Stimulated activated naive CD8-positive, alpha-beta T cell treated with anti-CD3 and anti-CD28 coated beads, Interleukin-15, amount 100 ng/mL, for 72 hours (primary cell): ENCODE results near the gene MALT1.
A peak's percentile ranks its signal among the peaks of the same experiment; 100 is the strongest.

Experiments used
- ATAC-seq: fragments of 150-1000 bp; cut with Tn5 transposase; 2 replicates; pipeline ENCODE4 v1.10.0; 2021; ENCODE audit warnings: mild to moderate bottlenecking, moderate library complexity
- DNase-seq, 2 donors: peaks; one replicate each; pipeline ENCODE4 v3.0.0; 2021 to 2022
- H3K27ac Mint-ChIP-seq, 2 donors: one replicate each; pipeline ENCODE4 v1.8.0; 2022; ENCODE audit warnings: mild to moderate bottlenecking in 2 of 2, mixed read lengths in 2 of 2, moderate library complexity in 2 of 2
- H3K27me3 Mint-ChIP-seq: one replicate; pipeline ENCODE4 v1.8.0; 2022; ENCODE audit warnings: mixed read lengths
- H3K4me1 Mint-ChIP-seq: one replicate; pipeline ENCODE4 v1.8.0; 2022; ENCODE audit warnings: mild to moderate bottlenecking, mixed read lengths
- H3K4me3 Mint-ChIP-seq, 2 donors: one replicate each; pipeline ENCODE4 v1.8.0; 2022; ENCODE audit warnings: mild to moderate bottlenecking in 2 of 2, mixed read lengths in 2 of 2, moderate library complexity in 1 of 2
- H3K9me3 Mint-ChIP-seq, 2 donors: one replicate each; pipeline ENCODE4 v1.8.0; 2022; ENCODE audit warnings: mixed read lengths in 2 of 2

The MALT1 gene

GRCh38 chr18:58694720-58695468 lies 23.6 kb downstream of the MALT1 start:
- peaks cover 5 to 11% of the 10 kb centered on the region in 2 donors for H3K9me3 Mint-ChIP-seq
- peak overlapping the region; percentile 74 to 94 for H3K27ac Mint-ChIP-seq
- DNase-seq (no peak), ATAC-seq (no peak)
- H3K4me3 Mint-ChIP-seq: peak overlapping the region; percentile 73
- H3K27me3 Mint-ChIP-seq: no peaks in the 10 kb centered on the region
- H3K4me1 Mint-ChIP-seq: peaks cover 63% of the 10 kb centered on the region

- H3K4me3 Mint-ChIP-seq: peak overlapping the region; percentile 73
- ATAC-seq (peak; percentile 92), DNase-seq (peak; percentile 33 to 58)
- peaks cover 54% of the 10 kb centered on the region for H3K4me1 Mint-ChIP-seq
- H3K27ac Mint-ChIP-seq: peak overlapping the region; percentile 74 to 94
- no peaks in the 10 kb centered on the region for H3K27me3 Mint-ChIP-seq
- peaks cover 0 to 7% of the 10 kb centered on the region in 2 donors for H3K9me3 Mint-ChIP-seq
Measured at GRCh38 chr18:58695772-58696171, 24.5 kb downstream of the MALT1 start.

- peaks cover 52% of the 10 kb centered on the region for H3K4me1 Mint-ChIP-seq
- H3K27ac Mint-ChIP-seq: peak overlapping the region; percentile 90 to 96
- peak overlapping the region in 1 of 2 donors; percentile 89 for H3K4me3 Mint-ChIP-seq
- ATAC-seq (peak; percentile 61), DNase-seq (no peak)
- peaks cover 0 to 7% of the 10 kb centered on the region in 2 donors for H3K9me3 Mint-ChIP-seq
- H3K27me3 Mint-ChIP-seq: no peaks in the 10 kb centered on the region
Measured at GRCh38 chr18:58697146-58697545, 25.9 kb downstream of the MALT1 start.

DNA sequence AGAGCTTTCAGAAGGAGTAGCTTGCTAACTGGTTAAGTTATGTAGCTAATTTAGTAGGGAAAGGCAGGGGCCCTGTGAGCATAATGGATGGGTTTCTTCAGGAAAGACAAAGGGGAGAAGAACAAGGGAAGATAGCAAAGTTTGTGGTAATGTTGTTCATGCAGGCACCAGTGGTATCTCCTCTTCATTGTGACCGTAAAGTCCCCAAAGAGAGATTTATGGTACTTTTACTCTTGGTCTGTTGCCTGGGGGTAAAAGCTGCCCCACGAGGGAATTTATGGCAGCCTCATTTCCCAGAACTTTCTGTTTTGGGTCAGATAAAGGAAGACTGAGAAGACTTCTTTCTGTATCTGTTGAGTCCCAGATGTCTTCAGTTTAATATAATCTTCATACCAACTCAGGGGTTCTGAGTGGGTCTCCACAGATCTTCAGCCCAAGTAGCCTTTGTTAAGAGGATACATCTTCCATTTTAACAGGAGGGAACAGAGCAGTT lies 27.5 kb downstream of the MALT1 start:
- no peak for DNase-seq
- ATAC-seq: no peak
- Mint-ChIP-seq H3K9me3 (peaks cover 0 to 7% of the 10 kb centered on the region in 2 donors), H3K4me3 (no peak overlapping the region), H3K27me3 (no peaks in the 10 kb centered on the region), H3K27ac (no peak overlapping the region), H3K4me1 (peaks cover 36% of the 10 kb centered on the region)

DNA sequence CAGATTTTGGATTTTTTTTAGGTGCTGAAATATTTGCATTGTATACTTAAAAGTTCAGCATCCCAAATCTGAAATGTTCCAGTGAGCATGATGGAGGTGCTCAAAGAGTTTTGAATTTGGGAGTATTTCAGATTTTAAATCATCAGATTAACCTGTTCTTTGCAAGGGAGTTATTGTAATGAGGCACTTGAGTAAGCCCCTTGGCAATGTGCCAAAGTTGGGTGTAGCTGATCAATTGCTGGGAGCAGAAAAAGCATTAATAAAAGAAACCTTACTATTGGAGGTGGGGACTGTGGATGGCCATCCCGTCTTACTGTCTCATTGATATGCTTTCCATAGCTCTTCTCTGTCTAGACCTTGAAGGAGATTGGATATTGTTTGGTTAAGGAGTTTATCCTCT lies 28.3 kb downstream of the MALT1 start:
- Mint-ChIP-seq H3K27ac (no peak overlapping the region), H3K4me1 (peaks cover 28% of the 10 kb centered on the region), H3K27me3 (no peaks in the 10 kb centered on the region), H3K9me3 (peaks cover 0 to 7% of the 10 kb centered on the region in 2 donors), H3K4me3 (no peak overlapping the region)
- no peak for DNase-seq
- ATAC-seq: no peak

DNA sequence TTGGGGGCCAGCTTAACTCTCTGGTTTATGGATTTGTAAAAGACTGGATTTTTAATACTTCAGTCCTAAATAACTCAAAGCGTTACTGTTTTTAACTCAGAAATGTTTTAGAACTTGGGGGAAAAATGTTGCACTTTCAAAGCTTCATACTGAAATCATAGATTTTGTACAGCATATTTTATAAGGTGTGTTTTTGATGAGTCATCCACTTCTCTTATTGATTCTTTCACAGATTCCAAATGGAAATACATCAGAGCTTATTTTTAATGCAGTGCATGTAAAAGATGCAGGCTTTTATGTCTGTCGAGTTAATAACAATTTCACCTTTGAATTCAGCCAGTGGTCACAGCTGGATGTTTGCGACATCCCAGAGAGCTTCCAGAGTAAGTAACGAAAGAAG lies 28.9 kb downstream of the MALT1 start:
- H3K27me3 Mint-ChIP-seq: no peaks in the 10 kb centered on the region
- H3K27ac Mint-ChIP-seq: no peak overlapping the region
- ATAC-seq: no peak

DNA sequence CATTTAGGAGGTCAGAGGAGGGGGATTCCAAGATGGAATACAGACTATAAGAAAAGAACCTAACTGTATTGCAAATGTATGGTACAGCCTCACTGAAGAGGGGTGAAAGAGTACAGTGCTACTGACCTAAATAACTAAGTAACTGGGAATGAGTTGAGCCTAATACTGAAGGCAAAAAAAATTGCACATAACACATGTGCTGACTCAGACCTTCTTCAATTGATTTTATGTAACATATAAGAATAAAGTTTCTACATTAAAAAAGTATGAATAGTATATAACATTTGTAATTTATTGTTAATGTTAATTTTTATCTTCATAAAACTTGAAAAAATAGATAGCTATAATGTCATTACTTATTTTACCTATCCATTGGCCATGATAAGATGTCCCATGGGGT lies 41.7 kb downstream of the MALT1 start:
- peaks cover 56% of the 10 kb centered on the region for H3K4me1 Mint-ChIP-seq
- no peak for ATAC-seq
- no peaks in the 10 kb centered on the region for H3K27me3 Mint-ChIP-seq
- no peak overlapping the region for H3K27ac Mint-ChIP-seq
- no peaks in the 10 kb centered on the region for H3K9me3 Mint-ChIP-seq
- DNase-seq: no peak
- no peak overlapping the region for H3K4me3 Mint-ChIP-seq

More for the DNA sequence above, 28.9 kb downstream of the MALT1 start:
- H3K4me1 Mint-ChIP-seq: peaks cover 21% of the 10 kb centered on the region
- no peak overlapping the region for H3K4me3 Mint-ChIP-seq
- H3K9me3 Mint-ChIP-seq: peaks cover 0 to 2% of the 10 kb centered on the region in 2 donors
- DNase-seq: no peak

- peaks cover 68% of the 10 kb centered on the region for H3K4me1 Mint-ChIP-seq
- DNase-seq (no peak), ATAC-seq (peak; percentile 91)
- peak overlapping the region; percentile 86 to 95 for H3K27ac Mint-ChIP-seq
- peak overlapping the region; percentile 64 to 78 for H3K4me3 Mint-ChIP-seq
- H3K27me3 Mint-ChIP-seq: no peaks in the 10 kb centered on the region
- H3K9me3 Mint-ChIP-seq: no peaks in the 10 kb centered on the region
Measured at GRCh38 chr18:58714259-58714658, 43.0 kb downstream of the MALT1 start.

DNA sequence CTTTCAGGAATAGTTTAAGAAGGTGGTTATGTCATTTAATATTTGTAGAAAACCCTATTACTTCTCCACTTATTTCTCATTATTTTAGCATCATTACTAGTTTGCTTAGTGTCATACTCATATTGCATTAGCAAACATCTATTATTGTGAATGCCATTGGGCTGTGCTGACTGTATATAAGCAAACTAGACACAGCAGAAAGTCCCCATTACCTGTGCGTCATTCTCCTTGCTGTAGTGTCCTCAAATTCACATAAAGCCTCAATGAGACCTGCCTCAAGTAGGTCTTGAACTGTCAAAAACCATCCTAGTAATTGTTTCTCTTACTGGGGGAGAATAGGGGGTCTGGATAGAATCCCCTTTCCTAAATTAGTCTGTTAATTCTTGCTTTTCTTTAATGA lies 43.6 kb downstream of the MALT1 start:
- Mint-ChIP-seq H3K27me3 (no peaks in the 10 kb centered on the region), H3K4me1 (peaks cover 68% of the 10 kb centered on the region), H3K27ac (peak overlapping the region; percentile 86 to 95), H3K4me3 (peak overlapping the region; percentile 1 to 78), H3K9me3 (no peaks in the 10 kb centered on the region)
- DNase-seq (no peak), ATAC-seq (peak; percentile 61)

DNA sequence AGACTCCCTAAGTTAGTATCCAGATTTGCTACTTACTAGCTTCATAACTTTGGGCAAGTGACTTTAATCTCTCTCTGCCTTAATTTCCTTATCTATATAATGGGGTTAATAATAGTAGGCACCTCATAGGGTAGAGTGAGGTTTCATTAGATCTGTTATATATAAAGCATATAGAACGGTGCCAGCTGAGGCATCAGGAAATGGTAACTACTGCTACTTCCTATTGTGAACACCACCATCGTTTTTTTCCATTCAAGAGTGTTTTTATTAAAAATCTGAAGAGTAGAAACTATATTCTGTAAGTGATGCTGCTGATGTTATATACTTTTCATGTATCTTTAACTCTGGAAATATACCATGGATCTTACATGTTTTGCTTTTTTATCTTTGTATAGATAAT lies 44.3 kb downstream of the MALT1 start:
- no peaks in the 10 kb centered on the region for H3K9me3 Mint-ChIP-seq
- peaks cover 74% of the 10 kb centered on the region for H3K4me1 Mint-ChIP-seq
- H3K27ac Mint-ChIP-seq: peak overlapping the region; percentile 42 to 86
- DNase-seq (no peak), ATAC-seq (no peak)
- H3K4me3 Mint-ChIP-seq: peak overlapping the region; percentile 22 to 50
- no peaks in the 10 kb centered on the region for H3K27me3 Mint-ChIP-seq

DNA sequence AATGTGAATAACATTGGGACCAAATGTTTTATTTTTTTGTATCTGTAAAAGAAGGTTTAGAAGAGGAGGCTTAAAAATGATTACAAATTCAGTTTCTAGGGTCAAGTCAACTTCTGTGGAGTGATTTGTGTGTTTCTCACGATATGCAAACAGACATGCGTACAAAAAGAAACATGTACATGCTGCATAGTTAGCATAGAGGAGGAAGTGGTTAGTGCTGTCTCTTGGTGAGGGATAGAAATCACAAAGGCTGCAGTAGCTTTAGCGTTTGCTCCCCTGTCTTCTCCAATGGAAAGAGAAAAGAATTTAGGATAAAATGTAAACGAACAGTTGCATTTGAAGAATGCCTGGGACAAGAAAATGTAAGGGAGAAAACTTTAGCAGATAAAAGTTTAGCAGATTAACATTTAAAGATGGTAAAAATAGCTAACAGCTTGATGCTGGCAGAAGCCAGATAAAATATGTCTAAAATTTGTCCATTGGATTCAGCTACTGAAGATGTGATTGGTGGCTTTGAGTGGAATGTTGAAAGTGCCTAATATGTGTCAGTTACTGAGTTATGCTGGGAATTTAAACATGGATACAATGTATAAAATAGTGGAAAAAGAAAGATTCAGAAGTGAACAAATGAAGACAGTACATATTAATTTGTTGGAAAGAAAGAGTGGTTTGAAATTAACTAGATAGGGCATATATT lies 44.9 kb downstream of the MALT1 start:
- Mint-ChIP-seq H3K4me1 (peaks cover 78% of the 10 kb centered on the region), H3K4me3 (peak overlapping the region; percentile 50 to 61), H3K27me3 (no peaks in the 10 kb centered on the region), H3K27ac (peak overlapping the region; percentile 42 to 86), H3K9me3 (no peaks in the 10 kb centered on the region)
- DNase-seq (no peak), ATAC-seq (peak; percentile 83)

- Mint-ChIP-seq H3K27ac (no peak overlapping the region), H3K9me3 (no peaks in the 10 kb centered on the region), H3K27me3 (no peaks in the 10 kb centered on the region), H3K4me1 (peaks cover 30% of the 10 kb centered on the region), H3K4me3 (no peak overlapping the region)
- no peak for DNase-seq
- peak; percentile 39 for ATAC-seq
Measured at GRCh38 chr18:58721566-58722239, 50.4 kb downstream of the MALT1 start.

- Mint-ChIP-seq H3K27me3 (no peaks in the 10 kb centered on the region), H3K27ac (no peak overlapping the region), H3K4me3 (no peak overlapping the region), H3K9me3 (no peaks in the 10 kb centered on the region), H3K4me1 (peaks cover 12% of the 10 kb centered on the region)
- no peak for DNase-seq
- no peak for ATAC-seq
Measured at GRCh38 chr18:58723810-58724602, 52.7 kb downstream of the MALT1 start.

- H3K27me3 Mint-ChIP-seq: no peaks in the 10 kb centered on the region
- no peaks in the 10 kb centered on the region for H3K9me3 Mint-ChIP-seq
- H3K4me3 Mint-ChIP-seq: no peak overlapping the region
- H3K27ac Mint-ChIP-seq: no peak overlapping the region
- DNase-seq: no peak
- H3K4me1 Mint-ChIP-seq: no peaks in the 10 kb centered on the region
- no peak for ATAC-seq
Measured at GRCh38 chr18:58726671-58727070, 55.4 kb downstream of the MALT1 start.
